Activated naive CD4-positive, alpha-beta T cell (primary cell): Measurements from ENCODE around the gene CASP6.

ENCODE experiments used
- DNase-seq, 4 experiments: peaks; one replicate each; lab custom pipeline; 2025; lab: John Stamatoyannopoulos, UW

CASP6 gene

DNA sequence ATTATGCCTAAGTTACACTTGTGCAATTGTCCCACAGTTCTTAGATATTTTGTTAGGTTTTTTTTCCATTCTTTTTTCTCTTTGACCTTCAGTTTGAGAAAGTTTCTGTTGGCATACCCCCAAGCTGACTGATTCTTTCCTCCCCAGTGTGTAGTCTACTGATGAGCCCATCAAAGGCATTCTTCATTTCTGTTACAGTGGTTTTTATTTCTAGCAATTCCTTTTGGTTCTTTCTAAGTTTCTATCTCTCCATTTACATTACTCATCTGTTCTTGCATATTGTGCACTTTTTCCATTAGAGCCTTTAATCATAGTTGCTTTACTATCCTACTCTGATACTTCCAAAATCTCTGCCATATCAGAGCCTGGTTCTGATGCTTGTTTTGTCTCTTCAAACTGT is 31.9 kb downstream of the CASP6 start:
- no peak for DNase-seq

DNA sequence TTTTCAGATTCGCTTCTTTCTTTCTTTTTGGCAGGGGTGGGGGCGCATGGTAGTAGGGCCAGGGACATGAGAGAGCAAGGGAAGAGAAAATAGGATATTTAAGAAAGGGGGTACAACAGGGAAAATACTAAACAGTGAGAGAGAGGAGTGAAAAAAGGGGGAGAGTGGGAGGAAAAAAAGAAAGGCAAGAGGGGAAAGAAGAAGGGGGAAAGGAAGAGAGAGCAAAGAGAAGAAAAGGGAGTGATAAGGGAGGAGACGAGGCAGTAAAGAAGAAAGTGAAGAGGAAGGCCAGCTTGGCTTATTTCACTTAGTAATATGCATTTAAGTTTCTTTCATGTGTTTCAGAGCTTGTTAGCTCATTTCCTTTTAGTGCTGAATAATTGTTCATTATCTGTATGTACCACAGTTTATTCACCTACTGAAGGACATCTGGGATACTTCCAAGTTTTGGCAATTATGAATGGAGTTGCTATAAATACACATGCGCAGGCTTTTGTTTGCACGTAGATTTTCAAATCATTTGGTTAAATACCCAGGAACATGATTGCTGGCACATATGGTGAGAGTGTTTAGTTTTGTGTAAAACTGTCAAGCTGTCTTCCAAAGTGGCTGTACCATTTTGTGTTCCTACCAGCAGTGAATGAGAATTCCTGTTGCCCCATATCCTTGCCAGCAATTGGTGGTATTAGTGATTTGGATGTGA is 37.3 kb downstream of the CASP6 start:
- DNase-seq, result no peak

DNA sequence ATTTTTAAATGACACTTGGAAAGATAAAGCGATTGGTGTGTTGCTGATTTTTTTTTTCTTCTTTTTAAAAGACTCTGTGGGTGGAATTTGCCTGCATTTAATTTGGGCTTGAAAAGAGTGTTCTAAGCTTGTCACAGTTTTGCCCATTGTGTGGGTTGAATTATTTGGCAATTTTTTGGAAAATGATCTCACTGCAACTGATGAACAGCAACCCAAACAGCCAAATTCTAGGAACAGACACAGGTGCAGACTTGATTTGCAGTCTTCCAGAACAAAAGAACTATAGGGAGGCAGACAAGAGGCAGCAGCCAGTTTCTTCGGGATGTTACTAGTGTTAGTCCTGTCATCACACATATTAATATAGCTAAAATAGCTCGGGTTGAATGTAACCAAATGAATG is 40.5 kb downstream of the CASP6 start:
- DNase-seq, result no peak

DNA sequence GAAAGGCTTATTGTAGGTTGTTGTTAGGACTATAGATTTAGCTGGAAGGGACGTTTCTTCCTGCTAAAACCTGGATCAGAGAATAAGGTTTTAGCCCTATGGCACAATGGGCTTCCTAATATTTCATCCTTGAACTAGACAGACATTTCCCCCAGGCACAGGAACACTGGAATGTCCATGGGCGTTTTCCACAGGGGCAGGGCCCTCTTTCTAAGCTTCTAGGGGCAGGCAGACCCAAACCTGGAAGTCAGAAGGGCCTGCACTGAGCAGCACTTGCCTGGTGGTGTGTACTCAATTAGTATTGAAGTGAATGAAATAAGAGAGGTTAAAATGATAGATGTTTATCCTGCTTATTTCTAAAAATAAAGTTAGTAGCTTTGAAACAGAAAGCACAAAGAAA is 41.1 kb downstream of the CASP6 start:
- DNase-seq, result no peak

DNA sequence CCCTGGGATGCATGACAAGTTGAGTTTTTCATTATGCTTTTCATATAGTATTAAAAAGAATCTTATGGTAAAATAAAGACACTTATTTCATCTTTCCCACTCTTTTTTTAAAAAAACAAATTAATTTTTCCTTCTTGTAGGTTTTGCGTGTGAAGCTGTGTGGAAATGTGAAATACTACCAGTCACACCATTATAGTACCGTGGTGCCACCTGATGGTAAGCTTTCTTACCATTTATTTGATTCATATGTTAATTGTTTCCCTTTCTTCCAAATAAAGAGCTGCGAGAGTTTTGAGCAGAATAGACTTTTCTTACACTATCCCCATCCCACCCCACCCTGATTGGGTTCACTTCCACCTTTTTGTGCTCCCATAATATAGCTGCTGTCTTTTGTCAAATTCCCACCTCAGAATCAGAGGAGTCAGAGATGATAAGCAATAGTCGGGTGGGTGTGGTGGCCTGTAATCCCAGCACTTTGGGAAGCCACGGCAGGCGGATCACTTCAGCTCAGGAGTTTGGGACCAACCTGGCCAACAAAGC is 44.3 kb downstream of the CASP6 start:
- DNase-seq, result no peak

DNA sequence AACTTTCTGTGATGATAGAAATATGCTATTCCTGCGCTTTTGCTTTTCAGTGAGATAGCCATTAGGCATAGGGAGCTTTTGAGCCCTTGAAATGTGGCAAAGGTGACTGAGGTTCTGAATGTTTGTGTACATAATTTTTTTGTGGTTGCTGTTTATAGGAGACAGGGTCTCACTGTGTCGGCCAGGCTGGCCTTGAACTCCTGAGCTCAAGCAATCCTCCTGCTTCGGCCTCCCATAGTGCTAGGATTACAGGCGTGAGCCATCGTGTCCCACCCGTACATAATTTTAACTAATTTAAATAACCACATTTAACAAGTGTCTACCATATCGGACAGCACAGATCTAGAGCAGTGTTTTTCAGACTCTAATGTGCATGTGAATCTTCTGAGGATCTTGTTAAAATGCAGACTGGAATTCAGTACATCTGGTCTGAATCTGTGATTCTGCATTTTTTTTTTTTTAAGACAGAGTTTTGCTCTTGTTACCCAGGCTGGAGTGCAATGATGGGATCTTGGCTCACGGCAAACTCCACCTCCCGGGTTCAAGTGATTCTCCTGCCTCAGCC is 45.3 kb downstream of the CASP6 start:
- no peak for DNase-seq

DNA sequence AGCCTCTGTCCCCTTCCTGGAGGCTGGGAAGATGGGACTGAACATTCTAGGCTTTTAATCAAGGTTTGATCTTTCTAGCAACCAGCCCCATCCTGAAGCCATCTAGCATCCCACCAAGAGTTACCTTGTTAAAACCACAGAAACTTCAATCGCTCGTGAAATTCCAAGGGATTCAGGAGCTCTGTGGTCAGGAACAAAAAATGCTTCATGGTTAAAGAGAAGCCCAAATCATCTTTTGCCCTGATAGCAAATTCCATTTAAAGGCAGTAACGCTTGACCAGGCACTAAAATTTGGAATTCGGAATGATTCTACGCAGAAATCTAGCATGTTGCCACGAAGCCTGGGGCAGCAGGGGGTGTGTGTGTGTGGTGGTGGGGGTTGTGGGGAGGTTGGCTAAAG is 47.8 kb downstream of the CASP6 start:
- DNase-seq, result no peak

DNA sequence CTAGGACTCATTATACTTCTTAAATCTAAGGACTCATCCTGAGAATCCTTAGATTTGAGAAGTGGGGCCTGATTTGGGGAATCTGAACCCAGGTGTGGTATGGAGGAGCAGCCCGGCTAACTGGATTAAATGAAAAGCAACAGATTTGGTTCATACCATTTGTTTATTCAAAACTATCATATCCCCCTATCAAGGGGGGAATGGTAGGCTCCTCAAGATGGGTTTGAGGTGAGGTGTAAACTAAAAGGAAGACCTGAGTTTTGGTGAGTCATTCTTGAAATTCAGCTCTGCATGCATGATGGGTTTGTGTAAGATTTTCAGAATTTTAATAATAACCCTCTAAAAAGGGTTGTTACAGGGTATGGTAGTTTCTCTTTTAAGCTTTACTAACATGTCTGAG is 53.4 kb downstream of the CASP6 start:
- no peak for DNase-seq

DNA sequence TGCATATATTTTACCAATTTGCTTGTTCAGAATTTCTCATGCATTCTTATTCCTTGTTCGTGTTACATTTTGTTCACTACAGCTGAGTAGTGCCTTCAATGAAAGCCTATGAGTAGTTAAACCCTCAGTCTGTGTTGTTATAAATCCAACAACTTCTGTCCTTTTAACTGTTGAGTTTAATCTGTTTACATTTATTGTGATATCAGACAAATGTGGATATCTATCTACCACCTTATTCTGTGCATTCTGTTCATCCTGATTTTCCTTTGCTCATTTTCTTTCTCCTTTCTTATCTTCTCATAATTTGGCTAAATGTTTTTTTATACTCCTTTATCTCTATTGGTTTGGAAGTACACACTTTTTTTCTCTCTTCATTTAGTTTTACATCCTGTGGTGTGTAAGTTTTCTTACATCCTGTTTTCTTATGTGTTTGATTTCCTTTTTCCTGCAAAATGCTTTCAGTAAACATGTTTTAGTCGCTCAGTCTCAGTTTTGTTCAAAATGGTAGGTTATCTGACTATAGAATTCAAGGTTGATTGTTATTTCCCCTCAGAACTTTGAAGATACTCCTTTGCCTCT is 54.2 kb downstream of the CASP6 start:
- DNase-seq, result no peak

DNA sequence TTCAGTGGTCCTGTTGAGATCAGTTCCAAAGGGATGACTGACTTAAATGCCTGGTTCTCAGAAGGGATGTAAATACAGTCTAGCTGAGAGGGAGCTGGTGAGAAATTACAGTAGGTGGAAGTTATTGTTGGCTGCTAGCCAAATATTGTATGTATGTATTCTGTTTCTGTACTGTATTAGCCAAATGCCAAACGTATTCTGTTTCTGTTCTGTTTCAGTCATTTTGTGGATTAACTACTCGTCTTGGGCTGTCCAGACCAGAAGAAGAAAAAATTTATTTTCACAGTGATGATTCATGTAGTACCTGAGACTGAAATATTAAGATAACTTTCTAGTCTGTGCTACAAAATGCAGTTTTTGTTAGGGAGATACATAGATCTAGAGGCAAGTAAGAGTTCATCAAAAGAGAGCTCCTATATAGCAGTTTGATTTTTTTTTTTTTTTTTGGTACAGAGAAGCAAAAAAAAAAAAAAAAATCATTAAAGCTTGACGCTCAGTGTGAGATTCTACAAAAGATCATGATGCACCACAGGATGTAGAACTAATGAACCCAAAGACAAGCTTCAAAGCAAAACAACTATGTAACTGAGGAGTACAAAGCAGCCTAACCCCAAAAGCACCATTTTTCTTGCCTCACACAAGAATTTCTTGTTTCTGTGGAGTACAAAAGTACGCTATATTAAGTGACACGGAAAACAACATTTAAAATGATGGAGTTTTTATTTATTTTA is 54.8 kb downstream of the CASP6 start:
- no peak for DNase-seq

DNA sequence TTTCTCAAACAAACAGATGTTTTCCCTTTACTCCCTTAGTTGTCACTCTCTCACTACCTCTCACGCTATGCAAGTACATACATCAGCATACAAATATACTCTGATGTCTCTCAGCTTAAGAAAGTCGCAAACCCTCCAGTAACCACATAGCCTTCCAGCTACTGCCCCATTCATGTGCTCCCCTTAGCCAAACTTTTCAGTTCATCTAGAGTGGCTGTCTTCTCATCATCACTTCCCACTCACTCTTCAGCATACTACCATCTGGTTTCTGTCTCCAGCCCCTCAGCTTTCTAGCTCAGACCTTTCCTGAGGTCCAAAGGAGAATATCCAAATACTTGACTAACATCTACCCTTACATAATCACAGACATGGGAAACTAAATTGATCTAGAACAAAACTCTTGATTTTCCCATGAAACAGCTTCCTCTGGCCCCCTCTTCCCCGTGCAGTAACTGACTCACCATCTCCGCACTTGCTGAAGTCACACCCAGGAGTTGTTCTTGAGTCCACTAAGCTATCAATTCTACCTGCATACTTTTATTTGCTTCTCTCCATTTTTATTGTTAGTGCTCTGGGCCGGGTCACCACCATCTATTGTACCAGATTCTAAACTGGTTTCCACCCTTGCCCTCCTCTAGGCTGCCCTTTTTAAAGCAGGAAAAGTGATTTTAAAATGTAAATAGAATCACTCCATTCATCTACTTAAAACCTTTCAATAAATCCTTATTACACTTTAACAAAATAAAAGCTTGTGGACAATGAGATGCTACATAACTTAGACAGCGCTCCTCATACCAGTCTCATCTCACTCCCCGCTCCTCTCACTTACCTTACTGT is 57.2 kb downstream of the CASP6 start:
- DNase-seq, result no peak

DNA sequence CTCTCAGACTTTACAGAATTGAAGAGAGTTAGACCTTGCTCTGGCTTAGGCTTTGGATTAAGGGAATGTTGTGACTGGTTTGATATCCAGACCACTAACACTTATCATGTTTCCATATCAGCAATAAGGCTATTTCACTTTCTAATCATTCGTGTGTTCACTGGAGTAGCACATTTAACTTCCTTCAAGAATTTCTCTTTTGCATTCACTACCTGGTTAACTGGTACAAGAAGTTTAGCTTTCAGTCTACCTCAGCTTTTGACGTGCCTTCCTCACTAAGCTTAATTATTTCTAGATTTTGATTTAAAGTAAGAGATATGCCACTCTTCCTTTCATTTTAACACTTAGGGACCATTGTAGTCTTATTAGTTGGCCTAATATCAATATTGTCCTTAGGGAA is 62.6 kb downstream of the CASP6 start:
- DNase-seq, result no peak
